Mesenchymal stem cell (in vitro differentiated cells and primary cell): ENCODE measurements around the gene SMURF2.

Experiments
- DNase-seq: peaks from one replicate; pipeline ENCODE4 v3.0.0-alpha.2; 2013
- H2AFZ ChIP-seq: one replicate; pipeline ENCODE4 v1.6.1; 2013; ENCODE audit warnings: low read depth, mild to moderate bottlenecking, control low read depth, inconsistent platforms, low read length, moderate library complexity
- H2AK5ac ChIP-seq: 2 replicates; pipeline ENCODE4 v1.6.1; 2013; ENCODE audit warnings: low read length, moderate library complexity, mild to moderate bottlenecking, inconsistent platforms; ENCODE audit not compliant: severe bottlenecking
- H2BK120ac ChIP-seq: one replicate; pipeline ENCODE4 v1.6.1; 2013; ENCODE audit warnings: low read depth, mild to moderate bottlenecking, inconsistent platforms, low read length, moderate library complexity
- H2BK12ac ChIP-seq, 2 experiments: one replicate each; pipeline ENCODE4 v1.6.1; 2013; ENCODE audit warnings: inconsistent platforms in 2 of 2, low read length in 2 of 2, mild to moderate bottlenecking in 2 of 2, moderate library complexity in 2 of 2, control low read depth in 1 of 2
- H2BK15ac ChIP-seq: one replicate; pipeline ENCODE4 v1.6.1; 2013; ENCODE audit warnings: mild to moderate bottlenecking, low read depth, inconsistent platforms; ENCODE audit not compliant: poor library complexity, severe bottlenecking
- H2BK5ac ChIP-seq: 2 replicates; pipeline ENCODE4 v1.6.1; 2013; ENCODE audit warnings: low read depth, mild to moderate bottlenecking, low read length, control low read depth, inconsistent platforms; ENCODE audit not compliant: poor library complexity, severe bottlenecking
- H3K14ac ChIP-seq, 2 experiments: one replicate each; pipeline ENCODE4 v1.6.1; 2013; ENCODE audit warnings: inconsistent platforms in 2 of 2, low read length in 2 of 2, control low read depth in 1 of 2, mild to moderate bottlenecking in 1 of 2, moderate library complexity in 1 of 2
- H3K18ac ChIP-seq, 2 experiments: one replicate each; pipeline ENCODE4 v1.6.1; 2013; ENCODE audit warnings: inconsistent platforms in 2 of 2, low read length in 2 of 2, control low read depth in 1 of 2, low read depth in 1 of 2, mild to moderate bottlenecking in 1 of 2
- H3K23ac ChIP-seq, 2 experiments: one replicate each; pipeline ENCODE4 v1.6.1; 2013; ENCODE audit warnings: inconsistent platforms in 2 of 2, low read length in 2 of 2, mild to moderate bottlenecking in 2 of 2, moderate library complexity in 2 of 2, control low read depth in 1 of 2
- H3K27ac ChIP-seq: 2 replicates; pipeline ENCODE4 v1.5.1; 2013; ENCODE audit warnings: mild to moderate bottlenecking, moderate library complexity, low read length, control low read depth, inconsistent platforms; ENCODE audit not compliant: poor library complexity, severe bottlenecking
- H3K27me3 ChIP-seq, 2 experiments: 2 replicates each; pipeline versions ENCODE4 v1.6.1 to v1.7.0; 2013; ENCODE audit warnings: low read length in 2 of 2, mild to moderate bottlenecking in 2 of 2, moderate library complexity in 2 of 2, control low read depth in 1 of 2, inconsistent platforms in 1 of 2; ENCODE audit not compliant: control insufficient read depth in 1 of 2, insufficient read depth in 1 of 2
- H3K36me3 ChIP-seq, 2 experiments: 2 replicates each; pipeline versions ENCODE4 v1.6.1 to v1.7.0; 2013; ENCODE audit warnings: low read length in 2 of 2, control low read depth in 1 of 2, inconsistent platforms in 1 of 2, low read depth in 1 of 2, mild to moderate bottlenecking in 1 of 2; ENCODE audit not compliant: insufficient read depth in 2 of 2, control insufficient read depth in 1 of 2
- H3K4ac ChIP-seq, 2 experiments: one replicate each; pipeline ENCODE4 v1.6.1; 2013; ENCODE audit warnings: inconsistent platforms in 2 of 2, low read length in 2 of 2, mild to moderate bottlenecking in 2 of 2, moderate library complexity in 2 of 2, control low read depth in 1 of 2, low read depth in 1 of 2
- H3K4me1 ChIP-seq: 2 replicates; pipeline ENCODE4 v1.6.1; 2013; ENCODE audit warnings: low read depth, low read length, control low read depth; ENCODE audit not compliant: control insufficient read depth, insufficient read depth
- H3K4me2 ChIP-seq: 2 replicates; pipeline ENCODE4 v1.6.1; 2013; ENCODE audit warnings: low read length, mild to moderate bottlenecking, inconsistent platforms; ENCODE audit not compliant: poor library complexity, severe bottlenecking
- H3K4me3 ChIP-seq, 2 experiments: 2 replicates each; pipeline versions ENCODE4 v1.5.1 to v1.7.0; 2013; ENCODE audit warnings: low read length in 2 of 2, mild to moderate bottlenecking in 2 of 2, control low read depth in 1 of 2, low read depth in 1 of 2; ENCODE audit not compliant: insufficient read depth in 1 of 2
- H3K79me1 ChIP-seq: replicated peaks from 2 replicates; pipeline ENCODE4 v1.6.1; 2013; ENCODE audit warnings: mild to moderate bottlenecking, control low read depth, low read length, inconsistent platforms; ENCODE audit not compliant: poor library complexity, severe bottlenecking
- H3K9ac ChIP-seq: 2 replicates; pipeline ENCODE4 v1.7.0; 2013; ENCODE audit warnings: mild to moderate bottlenecking, low read length, moderate library complexity
- H3K9me3 ChIP-seq: 2 replicates; pipeline ENCODE4 v1.7.0; 2013; ENCODE audit warnings: mild to moderate bottlenecking, low read length; ENCODE audit not compliant: control insufficient read depth
- H4K8ac ChIP-seq: one replicate; pipeline ENCODE4 v1.6.1; 2013; ENCODE audit warnings: inconsistent platforms, mild to moderate bottlenecking, low read length, moderate library complexity
- H4K91ac ChIP-seq: one replicate; pipeline ENCODE4 v1.6.1; 2013; ENCODE audit warnings: mild to moderate bottlenecking, low read length, inconsistent platforms
- WGBS: methylation state at CpG from one replicate; pipeline ENCODE4 v1.1.7; 2013; ENCODE audit warnings: mixed read lengths; 5-methylcytosine and 5-hydroxymethylcytosine counted together

SMURF2 gene

DNA sequence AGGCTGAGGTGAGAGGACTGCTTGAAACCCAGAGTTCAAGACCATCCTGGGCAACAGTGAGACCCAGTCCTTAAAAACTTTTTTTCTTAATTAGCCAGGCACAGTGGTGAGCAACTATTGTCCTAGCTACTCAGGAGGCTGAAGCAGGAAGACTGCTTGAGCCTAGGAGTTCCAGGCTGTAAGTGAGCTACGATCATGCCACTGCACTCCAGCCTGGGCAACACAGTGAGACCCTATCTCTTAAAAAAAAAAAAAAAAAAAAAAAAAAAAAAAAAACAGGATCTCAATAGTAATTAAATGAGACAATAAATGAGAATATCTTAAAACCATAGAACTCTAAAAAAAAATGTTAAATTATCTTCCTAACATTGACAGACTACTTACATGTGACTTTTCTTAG, 14.3 kb downstream of the SMURF2 start:
- no peak overlapping the region for H2AK5ac ChIP-seq
- H4K8ac ChIP-seq, result no peak overlapping the region
- H3K27me3 ChIP-seq, result no peaks in the 10 kb centered on the region
- no peaks in the 10 kb centered on the region for H3K79me1 ChIP-seq
- no peak overlapping the region for H3K27ac ChIP-seq
- H3K9ac ChIP-seq, result peak overlapping the region; percentile 79
- H3K18ac ChIP-seq, result no peak overlapping the region
- H2BK5ac ChIP-seq, result no peak overlapping the region
- H4K91ac ChIP-seq, result no peak overlapping the region
- no peak overlapping the region for H3K14ac ChIP-seq
- no peak overlapping the region for H2BK120ac ChIP-seq
- H2BK15ac ChIP-seq, result no peak overlapping the region
- H2BK12ac ChIP-seq, result no peak overlapping the region
- no peak overlapping the region for H2AFZ ChIP-seq
- no peak overlapping the region for H3K23ac ChIP-seq
- no peak overlapping the region for H3K4ac ChIP-seq
- H3K4me1 ChIP-seq, result peaks cover 15% of the 10 kb centered on the region
- DNase-seq, result no peak
- no peak overlapping the region for H3K4me3 ChIP-seq
- no CpG with 5 or more reads among the region's 1 CpG for WGBS
- H3K36me3 ChIP-seq, result peaks cover 21 to 37% of the 10 kb centered on the region in 2 experiments
- no peaks in the 10 kb centered on the region for H3K9me3 ChIP-seq
- H3K4me2 ChIP-seq, result no peak overlapping the region

DNA sequence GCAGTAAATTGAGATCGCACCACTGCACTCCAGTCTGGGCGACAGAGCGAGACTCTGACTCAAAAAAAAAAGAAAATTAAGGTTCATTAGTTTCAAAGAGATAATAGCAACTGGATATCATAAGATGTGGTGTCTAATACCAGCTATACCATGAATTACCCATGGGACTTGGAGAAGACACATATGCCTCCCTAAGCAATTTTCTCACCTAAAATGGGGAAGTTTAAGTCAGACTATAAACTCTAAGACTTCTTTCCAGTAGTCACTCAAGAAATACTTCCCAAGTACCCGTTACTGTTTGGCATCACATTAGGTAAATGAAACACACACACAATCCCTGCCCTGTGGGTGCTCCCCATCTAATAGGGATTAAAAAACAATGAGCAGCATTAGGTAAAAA, 22.6 kb downstream of the SMURF2 start:
- Histone ChIP-seq H2BK12ac (no peak overlapping the region), H3K9ac (no peak overlapping the region), H3K27ac (no peak overlapping the region), H3K9me3 (no peaks in the 10 kb centered on the region), H2BK120ac (no peak overlapping the region), H3K14ac (no peak overlapping the region), H4K8ac (no peak overlapping the region), H2AFZ (no peak overlapping the region), H3K36me3 (peaks cover 25 to 31% of the 10 kb centered on the region in 2 experiments), H2BK5ac (no peak overlapping the region), H3K4me2 (no peak overlapping the region), H3K4me1 (peaks cover 19% of the 10 kb centered on the region), H2AK5ac (no peak overlapping the region), H4K91ac (no peak overlapping the region), H3K18ac (no peak overlapping the region), H3K23ac (no peak overlapping the region), H3K4me3 (no peak overlapping the region), H3K27me3 (no peaks in the 10 kb centered on the region), H3K4ac (no peak overlapping the region), H2BK15ac (no peak overlapping the region), H3K79me1 (no peaks in the 10 kb centered on the region)
- no peak for DNase-seq
- WGBS, result 100% methylated on average over 2 of the region's 4 CpGs

GRCh38 chr17:64638552-64639203, 23.4 kb downstream of the SMURF2 start:
- H3K4me1 ChIP-seq, result peaks cover 17% of the 10 kb centered on the region
- H3K9me3 ChIP-seq, result no peaks in the 10 kb centered on the region
- H2BK12ac ChIP-seq, result no peak overlapping the region
- no peak for DNase-seq
- no peak overlapping the region for H4K8ac ChIP-seq
- H3K9ac ChIP-seq, result no peak overlapping the region
- WGBS, result 77% methylated on average over 1 of the region's 2 CpGs
- H2BK120ac ChIP-seq, result no peak overlapping the region
- H3K4ac ChIP-seq, result no peak overlapping the region
- H3K27ac ChIP-seq, result peak overlapping the region; percentile 39
- no peak overlapping the region for H4K91ac ChIP-seq
- H2BK15ac ChIP-seq, result no peak overlapping the region
- H3K4me3 ChIP-seq, result no peak overlapping the region
- no peaks in the 10 kb centered on the region for H3K27me3 ChIP-seq
- no peak overlapping the region for H2BK5ac ChIP-seq
- H2AFZ ChIP-seq, result no peak overlapping the region
- H3K18ac ChIP-seq, result no peak overlapping the region
- H2AK5ac ChIP-seq, result no peak overlapping the region
- H3K4me2 ChIP-seq, result no peak overlapping the region
- peaks cover 19 to 33% of the 10 kb centered on the region in 2 experiments for H3K36me3 ChIP-seq
- H3K14ac ChIP-seq, result no peak overlapping the region
- no peaks in the 10 kb centered on the region for H3K79me1 ChIP-seq
- H3K23ac ChIP-seq, result no peak overlapping the region

DNA sequence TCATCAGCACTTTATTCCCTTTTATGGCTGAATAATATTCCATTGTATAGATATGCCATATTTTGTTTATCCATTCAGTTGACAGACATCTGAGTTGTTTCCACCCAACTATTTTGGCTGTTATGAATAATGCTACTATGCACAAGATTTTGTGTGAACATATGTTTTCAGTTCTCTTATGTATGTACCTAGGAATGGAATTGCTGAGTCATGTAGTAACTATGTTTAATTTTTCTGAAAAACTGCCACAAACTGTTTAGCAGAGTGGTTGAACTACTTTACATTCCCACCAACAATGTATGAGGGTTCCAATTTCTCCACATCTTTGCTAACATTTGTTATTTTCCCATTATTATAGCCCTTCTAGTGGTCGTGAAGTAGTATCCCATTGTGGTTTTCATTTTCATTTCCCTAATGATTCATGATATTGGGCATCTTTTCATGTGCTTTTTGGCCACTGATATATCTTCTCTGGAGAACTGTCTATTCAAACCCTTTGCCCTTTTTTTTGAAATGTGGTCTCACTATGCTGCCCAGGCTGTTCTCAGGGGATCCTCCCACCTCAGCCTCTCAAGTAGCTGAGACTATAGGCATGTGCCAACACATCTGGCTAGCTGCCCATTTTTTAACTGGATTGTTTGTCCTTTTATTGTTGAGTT, 26.3 kb downstream of the SMURF2 start:
- Histone ChIP-seq H2AK5ac (no peak overlapping the region), H3K27me3 (no peaks in the 10 kb centered on the region), H2BK12ac (no peak overlapping the region), H4K8ac (no peak overlapping the region), H3K4me1 (peaks cover 16% of the 10 kb centered on the region), H2BK5ac (no peak overlapping the region), H2BK120ac (no peak overlapping the region), H3K36me3 (peaks cover 14 to 33% of the 10 kb centered on the region in 2 experiments), H2AFZ (no peak overlapping the region), H3K9me3 (no peaks in the 10 kb centered on the region), H3K9ac (peak overlapping the region; percentile 46), H3K23ac (no peak overlapping the region), H3K4ac (no peak overlapping the region), H3K79me1 (no peaks in the 10 kb centered on the region), H3K14ac (no peak overlapping the region), H2BK15ac (no peak overlapping the region), H3K27ac (peak overlapping the region; percentile 84), H4K91ac (no peak overlapping the region), H3K4me2 (no peak overlapping the region), H3K4me3 (peak overlapping the region in 1 of 2 experiments; percentile 1), H3K18ac (no peak overlapping the region)
- 8% methylated on average over 1 of the region's 1 CpG for WGBS
- peak; percentile 51 for DNase-seq
